GM18870 (cell line): ENCODE data around the gene ABCA4.

Experiments
- ATAC-seq: cut with Tn5 transposase; IDR thresholded peaks from one replicate; pipeline ENCODE4 v1.9.1; 2021; ENCODE audit warnings: moderate library complexity; ENCODE audit not compliant: unreplicated experiment

Gene ABCA4

GRCh38 chr1:94084547-94084946, 36.4 kb downstream of the ABCA4 start:
- ATAC-seq = no peak

GRCh38 chr1:94084085-94084484, 36.9 kb downstream of the ABCA4 start:
- ATAC-seq = no peak

GRCh38 chr1:94083681-94084080, 37.3 kb downstream of the ABCA4 start:
- ATAC-seq = no peak

- ATAC-seq = no peak
These were observed 39.2 kb downstream of the ABCA4 start for GRCh38 chr1:94081566-94082344.

GRCh38 chr1:94079989-94080388, 41.0 kb downstream of the ABCA4 start:
- ATAC-seq = no peak

GRCh38 chr1:94079080-94079940, 41.6 kb downstream of the ABCA4 start:
- ATAC-seq = no peak

GRCh38 chr1:94072840-94073522, 48.0 kb downstream of the ABCA4 start:
- no peak for ATAC-seq

GRCh38 chr1:94071976-94072375, 49.0 kb downstream of the ABCA4 start:
- ATAC-seq = no peak

GRCh38 chr1:94071391-94071790, 49.6 kb downstream of the ABCA4 start:
- ATAC-seq = no peak

- ATAC-seq = no peak
These were observed 50.1 kb downstream of the ABCA4 start for GRCh38 chr1:94070865-94071264.

- ATAC-seq = no peak
These were observed 51.0 kb downstream of the ABCA4 start for GRCh38 chr1:94069919-94070285.

- no peak for ATAC-seq
These were observed 51.7 kb downstream of the ABCA4 start for GRCh38 chr1:94068999-94069918.

- ATAC-seq = no peak
These were observed 52.6 kb downstream of the ABCA4 start for GRCh38 chr1:94068096-94068998.

GRCh38 chr1:94067196-94067595, 53.8 kb downstream of the ABCA4 start:
- ATAC-seq = no peak

- no peak for ATAC-seq
These were observed 57.6 kb downstream of the ABCA4 start for GRCh38 chr1:94063379-94063778.

GRCh38 chr1:94061513-94062443, 59.2 kb downstream of the ABCA4 start:
- peak; percentile 71 for ATAC-seq

GRCh38 chr1:94060720-94061119, 60.2 kb downstream of the ABCA4 start:
- ATAC-seq = no peak

GRCh38 chr1:94058766-94059165, 62.2 kb downstream of the ABCA4 start:
- no peak for ATAC-seq
